Caco-2 (cell line): ENCODE data around the gene CSNK1G3. TPM values are rescaled to one million over a fixed set of nuclear protein-coding genes. Genes with fewer than 3 reads are reported as not detected.

Experiments used
- BruUV-seq: library from RNA; stranded (reverse); fragments of 400-500 nt; replicated peaks from 2 replicates; lab custom pipeline; 2021; lab: Mats Ljungman, UMichigan
- CTCF ChIA-PET: fragments of 300-600 bp; sonication (Branson Sonifier 250); formaldehyde crosslinking; loops from one replicate; lab custom pipeline; 2022; ENCODE audit warnings: antibody characterized with exemption; lab: Charles Lee
- POLR2A ChIA-PET: fragments of 300-600 bp; sonication (Branson Sonifier 250); formaldehyde crosslinking; loops from one replicate; lab custom pipeline; 2022; ENCODE audit warnings: antibody characterized with exemption; lab: Charles Lee
- DNase-seq, 2 experiments: peaks; one replicate each; pipeline versions ENCODE4 v3.0.0 to v3.0.0-alpha.2; 2020 to 2022
- H3K27me3 ChIP-seq: replicated peaks from 2 replicates; pipeline ENCODE4 v1.6.0; 2011; ENCODE audit warnings: low read length; ENCODE audit not compliant: control insufficient read depth, insufficient read depth
- H3K36me3 ChIP-seq: 2 replicates; pipeline ENCODE4 v1.5.1; 2011; ENCODE audit warnings: low read length; ENCODE audit not compliant: control insufficient read depth, insufficient read depth
- H3K4me1 ChIP-seq: fragments of 250-450 bp; sonication (Bioruptor Pico); 2 replicates; pipeline ENCODE4 v1.5.1; 2020; ENCODE audit warnings: mild to moderate bottlenecking
- H3K4me3 ChIP-seq: 2 replicates; pipeline ENCODE4 v1.5.1; 2011; ENCODE audit warnings: low read depth, mild to moderate bottlenecking, control low read depth, low read length
- H3K9me3 ChIP-seq: fragments of 250-450 bp; sonication (Bioruptor Pico); 2 replicates; pipeline ENCODE4 v1.5.1; 2020; ENCODE audit warnings: mild to moderate bottlenecking, moderate library complexity
- H3K27ac Mint-ChIP-seq: one replicate; pipeline ENCODE4 v1.8.0; 2022; ENCODE audit warnings: mixed read lengths; ENCODE audit not compliant: unreplicated experiment
- H3K27me3 Mint-ChIP-seq: one replicate; pipeline ENCODE4 v1.8.0; 2022; ENCODE audit warnings: mixed read lengths; ENCODE audit not compliant: insufficient read depth, unreplicated experiment
- H3K36me3 Mint-ChIP-seq: one replicate; pipeline ENCODE4 v1.8.0; 2022; ENCODE audit warnings: mild to moderate bottlenecking, mixed read lengths; ENCODE audit not compliant: insufficient read depth, unreplicated experiment
- H3K4me1 Mint-ChIP-seq: one replicate; pipeline ENCODE4 v1.8.0; 2022; ENCODE audit warnings: low read depth, mixed read lengths; ENCODE audit not compliant: unreplicated experiment
- H3K4me3 Mint-ChIP-seq: one replicate; pipeline ENCODE4 v1.8.0; 2022; ENCODE audit warnings: mild to moderate bottlenecking, moderate library complexity, mixed read lengths; ENCODE audit not compliant: unreplicated experiment
- H3K9me3 Mint-ChIP-seq: one replicate; pipeline ENCODE4 v1.8.0; 2022; ENCODE audit warnings: mixed read lengths; ENCODE audit not compliant: unreplicated experiment
- CTCF ChIP-seq, 2 experiments: fragments of 200-600 bp in 1 of 2; IDR thresholded peaks; 1 replicate in 1 of 2; 2 replicates in 1 of 2; pipeline versions ENCODE4 v1.5.1 to v1.8.0; 2011 to 2022; ENCODE audit warnings: antibody characterized with exemption in 1 of 2, control low read depth in 1 of 2, inconsistent platforms in 1 of 2, low read depth in 1 of 2, low read length in 1 of 2, mild to moderate bottlenecking in 1 of 2, moderate library complexity in 1 of 2; ENCODE audit not compliant: insufficient read depth in 1 of 2, severe bottlenecking in 1 of 2, unreplicated experiment in 1 of 2
- intact Hi-C: fragments of 100-400 bp; cut with micrococcal nuclease; formaldehyde crosslinking; loops from one replicate; pipeline ENCODE4 v1.10.0; 2022; ENCODE audit not compliant: unreplicated experiment
- total RNA-seq: library from RNA; stranded (reverse); gene quantifications from 2 replicates; pipeline ENCODE4 v1.2.3, GENCODE V29; 2022

The CSNK1G3 gene
- total RNA-seq, 1 experiment from 2014 or later = 40.4 TPM

GRCh38 chr5:123496892-123497291, 15.1 kb upstream of the CSNK1G3 start:
- POLR2A ChIA-PET = no interaction called here
- Histone ChIP-seq H3K9me3 (no peaks in the 10 kb centered on the region), H3K27me3 (no peaks in the 10 kb centered on the region), H3K4me1 (no peaks in the 10 kb centered on the region), H3K36me3 (no peaks in the 10 kb centered on the region), H3K4me3 (no peak overlapping the region)
- CTCF ChIA-PET = no interaction called here
- H3K27ac Mint-ChIP-seq = no peak overlapping the region
- no peak overlapping the region for H3K4me3 Mint-ChIP-seq
- TF ChIP-seq CTCF (IDR thresholded peaks at IDR 0.05; ENCODE audit: insufficient read depth in 1 of 2, low read depth in 1 of 2, low read length in 1 of 2, severe bottlenecking in 1 of 2, unreplicated experiment in 1 of 2) = no peak
- no peaks in the 10 kb centered on the region for H3K9me3 Mint-ChIP-seq
- no peaks in the 10 kb centered on the region for H3K27me3 Mint-ChIP-seq
- DNase-seq = no peak
- no peaks in the 10 kb centered on the region for H3K4me1 Mint-ChIP-seq
- no peaks in the 10 kb centered on the region for H3K36me3 Mint-ChIP-seq
- no TSS peak for BruUV-seq
- intact Hi-C loops = no loop called here

- ChIA-PET POLR2A (no interaction called here), CTCF (no interaction called here)
- intact Hi-C loops = no loop called here
- Histone ChIP-seq H3K36me3 (no peaks in the 10 kb centered on the region), H3K4me3 (no peak overlapping the region), H3K27me3 (no peaks in the 10 kb centered on the region), H3K9me3 (no peaks in the 10 kb centered on the region), H3K4me1 (no peaks in the 10 kb centered on the region)
- TF ChIP-seq CTCF (IDR thresholded peaks at IDR 0.05; ENCODE audit: insufficient read depth in 1 of 2, low read depth in 1 of 2, low read length in 1 of 2, severe bottlenecking in 1 of 2, unreplicated experiment in 1 of 2) = no peak
- DNase-seq = no peak
- no TSS peak for BruUV-seq
- Mint-ChIP-seq H3K27me3 (peaks cover 3% of the 10 kb centered on the region), H3K27ac (no peak overlapping the region), H3K36me3 (no peaks in the 10 kb centered on the region), H3K4me3 (no peak overlapping the region), H3K4me1 (no peaks in the 10 kb centered on the region), H3K9me3 (no peaks in the 10 kb centered on the region)
Measured at GRCh38 chr5:123500471-123500870, 11.5 kb upstream of the CSNK1G3 start.

- H3K36me3 Mint-ChIP-seq = no peaks in the 10 kb centered on the region
- no peaks in the 10 kb centered on the region for H3K4me1 Mint-ChIP-seq
- no peaks in the 10 kb centered on the region for H3K9me3 Mint-ChIP-seq
- H3K27ac Mint-ChIP-seq = no peak overlapping the region
- H3K27me3 Mint-ChIP-seq = peaks cover 6% of the 10 kb centered on the region
- no peaks in the 10 kb centered on the region for H3K36me3 ChIP-seq
- CTCF ChIA-PET = no interaction called here
- intact Hi-C loops = no loop called here
- no peak for DNase-seq
- no peaks in the 10 kb centered on the region for H3K9me3 ChIP-seq
- POLR2A ChIA-PET = no interaction called here
- BruUV-seq = no TSS peak
- TF ChIP-seq CTCF (IDR thresholded peaks at IDR 0.05; ENCODE audit: insufficient read depth in 1 of 2, low read depth in 1 of 2, low read length in 1 of 2, severe bottlenecking in 1 of 2, unreplicated experiment in 1 of 2) = no peak
- no peaks in the 10 kb centered on the region for H3K27me3 ChIP-seq
- no peak overlapping the region for H3K4me3 Mint-ChIP-seq
- no peaks in the 10 kb centered on the region for H3K4me1 ChIP-seq
- H3K4me3 ChIP-seq = no peak overlapping the region
Measured at GRCh38 chr5:123502120-123502519, 9.9 kb upstream of the CSNK1G3 start.
